ENCODE measurements around the gene OR8H1.

GRCh38 chr11:56273854-56274253 is 18.2 kb downstream of the OR8H1 start, which contains the start of gene OR5T1:
- TF ChIP-seq POLR2A (IDR thresholded peaks at IDR 0.05; ENCODE audit: control extremely low read depth in 1 of 2, low read depth in 2 of 2, low read length in 2 of 2) (no peak), EP300 (IDR thresholded peaks at IDR 0.05; ENCODE audit: borderline replicate concordance in 1 of 2, low read depth in 2 of 2, low read length in 2 of 2) (no peak), CEBPB (IDR thresholded peaks at IDR 0.05; ENCODE audit: low read depth, low read length) (no peak), MAFK (IDR thresholded peaks at IDR 0.05; ENCODE audit: low read depth, low read length) (no peak), CTCF (IDR thresholded peaks at IDR 0.05; ENCODE audit: control extremely low read depth in 1 of 3, insufficient read depth in 1 of 3, low read depth in 1 of 3, low read length in 3 of 3) (no peak), EZH2 (IDR thresholded peaks at IDR 0.05; ENCODE audit: low read depth, low read length, severe bottlenecking) (no peak), GTF2F1 (IDR thresholded peaks at IDR 0.05; ENCODE audit: borderline replicate concordance, low read depth, low read length) (no peak), MAX (IDR thresholded peaks at IDR 0.05) (no peak), POLR2AphosphoS5 (IDR thresholded peaks at IDR 0.05; ENCODE audit: low read depth, low read length) (no peak), BRCA1 (IDR thresholded peaks at IDR 0.05; ENCODE audit: low read depth, low read length) (no peak), CHD2 (IDR thresholded peaks at IDR 0.05; ENCODE audit: low read length) (no peak), NANOG (IDR thresholded peaks at IDR 0.05; ENCODE audit: insufficient read depth, low read depth, low read length, poor library complexity, severe bottlenecking) (no peak)
